ENCODE measurements around the gene CTRB2.

Gene CTRB2

GRCh38 chr16:75228143-75228976, 21.4 kb upstream of the CTRB2 start:
- CTCF ChIA-PET: interaction anchor here (0.9 to 11.6 kb wide), 3 partner anchors 29 to 175 kb away, joined by 4 to 221 read pairs (median 8); no protein-coding TSS in a partner anchor
- DNase-seq (ENCODE audit: low read depth, low spot score): no peak
- H3K4me3 ChIP-seq (ENCODE audit: low read depth, low read length): no peak overlapping the region
- POLR2A ChIA-PET: interaction anchor here (0.9 kb wide), 1 partner anchor 25 kb away, joined by 3 read pairs; no protein-coding TSS in a partner anchor
- TF ChIP-seq CTCF (IDR thresholded peaks at IDR 0.05; ENCODE audit: insufficient read depth, low read length, missing control alignments): no peak

GRCh38 chr16:75227361-75228142, 20.6 kb upstream of the CTRB2 start:
- no peak overlapping the region for H3K4me3 ChIP-seq (ENCODE audit: low read depth, low read length)
- ChIA-PET CTCF (interaction anchor here (0.7 to 1.6 kb wide), 3 partner anchors 21 to 176 kb away, joined by 3 to 8 read pairs (median 4); partner anchors contain the start of gene CTRB2), POLR2A (no interaction called here)
- TF ChIP-seq CTCF (IDR thresholded peaks at IDR 0.05; ENCODE audit: insufficient read depth, low read length, missing control alignments): no peak
- no peak for DNase-seq (ENCODE audit: low read depth, low spot score)

GRCh38 chr16:75226550-75227360, 19.8 kb upstream of the CTRB2 start:
- H3K4me3 ChIP-seq (ENCODE audit: low read depth, low read length): no peak overlapping the region
- POLR2A ChIA-PET: no interaction called here
- CTCF ChIA-PET: interaction anchor here (0.7 to 1.6 kb wide), 2 partner anchors 20 to 27 kb away, joined by 3 to 8 read pairs; partner anchors contain the start of gene CTRB2
- no peak for TF ChIP-seq CTCF (IDR thresholded peaks at IDR 0.05; ENCODE audit: insufficient read depth, low read length, missing control alignments)
- DNase-seq (ENCODE audit: low read depth, low spot score): no peak

- CTCF ChIA-PET: interaction anchor here (2.0 kb wide), 1 partner anchor 8 kb away, joined by 9 read pairs; no protein-coding TSS in a partner anchor
- DNase-seq (ENCODE audit: low read depth, low spot score): no peak
- H3K4me3 ChIP-seq (ENCODE audit: low read depth, low read length): no peak overlapping the region
- no peak for TF ChIP-seq CTCF (IDR thresholded peaks at IDR 0.05; ENCODE audit: insufficient read depth, low read length, missing control alignments)
- POLR2A ChIA-PET: interaction anchor here (0.6 to 1.8 kb wide), 3 partner anchors 19 to 104 kb away, joined by 3 to 11 read pairs (median 3); partner anchors contain the start of gene CTRB2
These were observed 18.9 kb upstream of the CTRB2 start for GRCh38 chr16:75225678-75226515.

- TF ChIP-seq CTCF (IDR thresholded peaks at IDR 0.05; ENCODE audit: insufficient read depth, low read length, missing control alignments): no peak
- ChIA-PET CTCF (interaction anchor here (2.0 kb wide), 1 partner anchor 9 kb away, joined by 9 read pairs; no protein-coding TSS in a partner anchor), POLR2A (interaction anchor here (0.6 to 1.8 kb wide), 2 partner anchors 18 to 79 kb away, joined by 3 to 11 read pairs; partner anchors contain the start of gene CTRB2)
- no peak for DNase-seq (ENCODE audit: low read depth, low spot score)
- H3K4me3 ChIP-seq (ENCODE audit: low read depth, low read length): no peak overlapping the region
These were observed 18.1 kb upstream of the CTRB2 start for GRCh38 chr16:75225092-75225491.
